Right lobe of liver (tissue), 4 donors: ENCODE measurements around the gene TTC29.

Experiments
- CTCF ChIP-seq, 4 donors: fragments of 200-600 bp in 3 of 4; fragments of 450-650 bp in 1 of 4; IDR thresholded peaks; one replicate each; pipeline versions ENCODE4 v1.5.1 to v1.8.0; 2016 to 2022; ENCODE audit warnings: antibody characterized with exemption in 4 of 4, mild to moderate bottlenecking in 2 of 4
- POLR2A ChIP-seq: fragments of 450-650 bp; IDR thresholded peaks from one replicate; pipeline ENCODE4 v1.6.1; 2017; ENCODE audit warnings: antibody characterized with exemption, mild to moderate bottlenecking
- donor health status: DM: no; HTN: no; CAD: no.
- donor health status: DM: no; HTN: no; CAD: no.
- donor health status: DM: no; HTN: yes; CAD: no.

- TF ChIP-seq POLR2A: no peak
- no peak for TF ChIP-seq CTCF (IDR thresholded peaks at IDR 0.05)
Measured at GRCh38 chr4:146975036-146975435, 29.4 kb upstream of the TTC29 start.
